ENCODE data around the gene TMEM151B.

DNA sequence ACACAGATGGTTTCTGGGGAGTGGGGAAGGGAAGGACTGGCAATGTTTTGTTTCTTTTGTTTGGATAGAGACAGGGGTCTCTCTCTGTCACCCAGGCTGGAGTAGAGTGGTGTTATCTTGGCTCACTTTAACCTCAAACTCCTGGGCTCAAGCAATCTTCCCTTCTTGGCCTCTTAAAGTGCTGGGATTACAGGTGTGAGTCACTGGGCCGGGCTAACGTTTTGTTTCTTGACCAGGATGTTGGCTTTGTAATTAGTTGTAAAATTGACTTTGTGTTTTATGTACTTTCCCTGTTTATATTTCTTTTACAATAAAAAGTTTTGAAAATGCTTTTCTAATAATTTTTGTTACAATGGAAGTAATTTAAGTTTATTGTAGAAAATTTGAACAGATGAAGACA is 83.1 kb downstream of the TMEM151B start:
- TF ChIP-seq, protein P1, sequence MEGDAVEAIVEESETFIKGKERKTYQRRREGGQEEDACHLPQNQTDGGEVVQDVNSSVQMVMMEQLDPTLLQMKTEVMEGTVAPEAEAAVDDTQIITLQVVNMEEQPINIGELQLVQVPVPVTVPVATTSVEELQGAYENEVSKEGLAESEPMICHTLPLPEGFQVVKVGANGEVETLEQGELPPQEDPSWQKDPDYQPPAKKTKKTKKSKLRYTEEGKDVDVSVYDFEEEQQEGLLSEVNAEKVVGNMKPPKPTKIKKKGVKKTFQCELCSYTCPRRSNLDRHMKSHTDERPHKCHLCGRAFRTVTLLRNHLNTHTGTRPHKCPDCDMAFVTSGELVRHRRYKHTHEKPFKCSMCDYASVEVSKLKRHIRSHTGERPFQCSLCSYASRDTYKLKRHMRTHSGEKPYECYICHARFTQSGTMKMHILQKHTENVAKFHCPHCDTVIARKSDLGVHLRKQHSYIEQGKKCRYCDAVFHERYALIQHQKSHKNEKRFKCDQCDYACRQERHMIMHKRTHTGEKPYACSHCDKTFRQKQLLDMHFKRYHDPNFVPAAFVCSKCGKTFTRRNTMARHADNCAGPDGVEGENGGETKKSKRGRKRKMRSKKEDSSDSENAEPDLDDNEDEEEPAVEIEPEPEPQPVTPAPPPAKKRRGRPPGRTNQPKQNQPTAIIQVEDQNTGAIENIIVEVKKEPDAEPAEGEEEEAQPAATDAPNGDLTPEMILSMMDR (IDR thresholded peaks at IDR 0.05 in 4 of 5, conservative IDR thresholded peaks at IDR 0.05 in 1 of 5): no peak
- TF ChIP-seq POLR2A (IDR thresholded peaks at IDR 0.05): no peak
